Muscle of leg (tissue), 11 donors: Measurements from ENCODE around the gene RERG. TPM values are rescaled to one million over a fixed set of nuclear protein-coding genes. Genes with fewer than 3 reads are reported as not detected.
A peak's percentile ranks its signal among the peaks of the same experiment; 100 is the strongest.

Experiments used
- DNase-seq: peaks from one replicate; pipeline ENCODE4 v3.0.0; 2013
- H3K27ac ChIP-seq: one replicate; pipeline ENCODE4 v1.5.1; 2013; ENCODE audit warnings: mild to moderate bottlenecking, low read length, control low read depth
- H3K27me3 ChIP-seq: one replicate; pipeline ENCODE4 v1.6.1; 2013; ENCODE audit warnings: low read length; ENCODE audit not compliant: control insufficient read depth, insufficient read depth
- H3K36me3 ChIP-seq: one replicate; pipeline ENCODE4 v1.6.1; 2013; ENCODE audit warnings: low read length; ENCODE audit not compliant: control insufficient read depth, insufficient read depth
- H3K4me1 ChIP-seq: one replicate; pipeline ENCODE4 v1.6.1; 2013; ENCODE audit warnings: low read length; ENCODE audit not compliant: control insufficient read depth, insufficient read depth
- H3K4me3 ChIP-seq: one replicate; pipeline ENCODE4 v1.5.1; 2013; ENCODE audit warnings: low read length, control low read depth
- H3K9me3 ChIP-seq: replicated peaks from 2 replicates; pipeline ENCODE4 v1.6.1; 2013; ENCODE audit warnings: low read depth, low read length; ENCODE audit not compliant: control insufficient read depth
- WGBS: methylation state at CpG from one replicate; pipeline ENCODE4 v1.1.5; 2013; ENCODE audit warnings: missing lambda C conversion rate; ENCODE audit not compliant: insufficient coverage; 5-methylcytosine and 5-hydroxymethylcytosine counted together
- polyA plus RNA-seq, 8 donors: library from polyadenylated mRNA; unstranded; fragments of 120-200 nt; gene quantifications; one replicate each; pipeline versions ENCODE4 v1.2.1 to v1.2.3, GENCODE V29; 2013; ENCODE audit warnings: inconsistent platforms in 1 of 8, low replicate concordance in 1 of 8; ENCODE audit not compliant: insufficient read length in 8 of 8, insufficient read depth in 1 of 8
- total RNA-seq: library from RNA; stranded (reverse); fragments of 120-200 nt; gene quantifications from one replicate; pipeline ENCODE4 v1.2.4, GENCODE V29; 2013

Gene RERG
- total and polyA plus RNA-seq, 9 donors, result 3.8 to 8.1 (median 5.4) TPM

DNA sequence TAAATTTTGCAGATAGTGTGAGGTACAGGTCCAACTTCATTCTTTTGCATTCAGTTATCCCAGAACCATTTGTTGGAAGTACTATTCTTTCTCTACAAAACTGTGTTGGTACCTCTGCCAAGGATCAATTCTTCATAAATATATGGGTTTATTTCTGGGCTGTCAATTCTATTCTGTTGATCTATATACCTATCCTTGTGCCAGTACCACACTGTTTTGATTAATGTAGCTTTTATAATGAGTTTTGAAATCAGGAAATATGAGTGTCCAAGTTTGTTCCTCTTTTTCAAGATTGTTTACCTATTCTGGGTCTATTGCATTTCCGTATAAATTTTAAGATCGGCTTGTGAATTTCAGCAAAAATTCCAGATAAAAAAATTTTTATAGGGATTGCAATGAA is 48.1 kb downstream of the RERG start:
- no peak for DNase-seq
- whole genome bisulfite sequencing, result no CpG with 5 or more reads among the region's 2 CpGs
- H3K27ac ChIP-seq, result no peak overlapping the region
- no peaks in the 10 kb centered on the region for H3K9me3 ChIP-seq
- no peak overlapping the region for H3K4me3 ChIP-seq
- no peaks in the 10 kb centered on the region for H3K27me3 ChIP-seq
- no peaks in the 10 kb centered on the region for H3K4me1 ChIP-seq
- no peaks in the 10 kb centered on the region for H3K36me3 ChIP-seq

- H3K4me1 ChIP-seq, result no peaks in the 10 kb centered on the region
- H3K27ac ChIP-seq, result no peak overlapping the region
- no peaks in the 10 kb centered on the region for H3K36me3 ChIP-seq
- no peaks in the 10 kb centered on the region for H3K27me3 ChIP-seq
- DNase-seq, result no peak
- H3K4me3 ChIP-seq, result no peak overlapping the region
- no CpG with 5 or more reads among the region's 3 CpGs for WGBS
- H3K9me3 ChIP-seq, result no peaks in the 10 kb centered on the region
These were observed 49.0 kb downstream of the RERG start for GRCh38 chr12:15172060-15172822.

- H3K4me1 ChIP-seq, result no peaks in the 10 kb centered on the region
These were observed 50.1 kb downstream of the RERG start for GRCh38 chr12:15171012-15171655.

GRCh38 chr12:15168026-15168678 is 53.1 kb downstream of the RERG start:
- no peaks in the 10 kb centered on the region for H3K36me3 ChIP-seq
- H3K4me3 ChIP-seq, result no peak overlapping the region
- no peaks in the 10 kb centered on the region for H3K9me3 ChIP-seq
- H3K4me1 ChIP-seq, result peaks cover 3% of the 10 kb centered on the region
- 88% methylated on average over 4 of the region's 5 CpGs for WGBS
- H3K27me3 ChIP-seq, result no peaks in the 10 kb centered on the region
- DNase-seq, result no peak
- H3K27ac ChIP-seq, result no peak overlapping the region

More at GRCh38 chr12:15171012-15171655, 50.1 kb downstream of the RERG start:
- Histone ChIP-seq H3K4me3 (no peak overlapping the region), H3K27me3 (no peaks in the 10 kb centered on the region), H3K9me3 (no peaks in the 10 kb centered on the region), H3K27ac (no peak overlapping the region), H3K36me3 (no peaks in the 10 kb centered on the region)
- WGBS, result 100% methylated on average over 1 of the region's 6 CpGs
- no peak for DNase-seq

- peak overlapping the region; percentile 45 for H3K27ac ChIP-seq
- peak; percentile 76 for DNase-seq
These were observed 56.1 kb downstream of the RERG start for GRCh38 chr12:15165012-15165659.

GRCh38 chr12:15163030-15163976 is 57.9 kb downstream of the RERG start:
- Histone ChIP-seq H3K9me3 (no peaks in the 10 kb centered on the region), H3K27me3 (no peaks in the 10 kb centered on the region), H3K4me3 (no peak overlapping the region), H3K36me3 (no peaks in the 10 kb centered on the region), H3K4me1 (peaks cover 3% of the 10 kb centered on the region), H3K27ac (no peak overlapping the region)
- DNase-seq, result no peak
- WGBS, result 89% methylated on average over 5 of the region's 11 CpGs

More at GRCh38 chr12:15165012-15165659, 56.1 kb downstream of the RERG start:
- H3K4me1 ChIP-seq, result peaks cover 3% of the 10 kb centered on the region
- no peaks in the 10 kb centered on the region for H3K27me3 ChIP-seq
- no peak overlapping the region for H3K4me3 ChIP-seq
- no peaks in the 10 kb centered on the region for H3K36me3 ChIP-seq
- WGBS, result 47% methylated on average over 6 of the region's 6 CpGs
- no peaks in the 10 kb centered on the region for H3K9me3 ChIP-seq

- WGBS, result no CpG with 5 or more reads among the region's 3 CpGs
- no peak for DNase-seq
- no peaks in the 10 kb centered on the region for H3K4me1 ChIP-seq
- H3K36me3 ChIP-seq, result no peaks in the 10 kb centered on the region
- H3K27me3 ChIP-seq, result no peaks in the 10 kb centered on the region
- H3K4me3 ChIP-seq, result no peak overlapping the region
- H3K9me3 ChIP-seq, result no peaks in the 10 kb centered on the region
- H3K27ac ChIP-seq, result no peak overlapping the region
These were observed 63.1 kb downstream of the RERG start for GRCh38 chr12:15158083-15158482.

DNA sequence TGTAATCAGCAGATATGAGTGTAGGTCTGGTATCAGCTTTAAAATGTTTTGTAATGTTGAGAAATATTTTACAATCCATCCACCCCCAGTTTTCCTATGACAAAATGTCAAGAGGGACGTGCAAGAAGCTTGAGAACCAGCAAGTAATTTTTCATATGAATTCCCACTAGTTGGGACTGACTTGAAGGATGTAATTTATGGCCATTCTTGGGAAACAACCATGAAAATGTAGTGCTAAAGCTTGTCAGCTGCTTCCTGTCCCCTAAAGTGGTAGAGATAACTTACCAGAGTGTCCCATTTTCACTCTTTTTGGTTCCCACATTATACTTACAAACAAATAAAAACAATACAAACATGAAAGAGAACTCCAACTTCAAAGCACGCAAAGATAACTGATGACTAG is 63.9 kb downstream of the RERG start:
- no peaks in the 10 kb centered on the region for H3K9me3 ChIP-seq
- DNase-seq, result peak; percentile 60
- H3K4me3 ChIP-seq, result no peak overlapping the region
- H3K36me3 ChIP-seq, result no peaks in the 10 kb centered on the region
- H3K4me1 ChIP-seq, result no peaks in the 10 kb centered on the region
- no peaks in the 10 kb centered on the region for H3K27me3 ChIP-seq
- no CpG with 5 or more reads among the region's 2 CpGs for WGBS
- peak overlapping the region; percentile 60 for H3K27ac ChIP-seq

DNA sequence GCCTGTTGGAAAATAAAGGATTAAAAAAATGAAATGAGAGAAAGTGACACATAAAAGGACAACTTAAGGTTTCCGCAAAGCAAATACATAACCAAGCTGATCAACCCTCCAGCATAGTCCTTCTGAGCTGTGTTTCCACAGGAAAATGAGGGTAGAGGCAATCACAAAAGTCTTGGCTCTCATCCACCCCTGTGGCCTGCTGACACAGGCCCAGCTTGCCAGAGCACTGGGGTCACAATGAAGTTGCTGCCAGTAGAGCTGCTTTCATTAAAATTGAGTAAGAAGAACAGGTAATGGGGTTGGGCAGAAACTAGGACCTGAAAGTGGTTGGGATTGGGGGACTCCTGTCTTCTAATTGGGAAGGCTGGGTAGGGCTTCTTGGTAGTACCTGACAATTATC is 65.9 kb downstream of the RERG start:
- no CpG with 5 or more reads among the region's 1 CpG for WGBS
- Histone ChIP-seq H3K27ac (no peak overlapping the region), H3K4me1 (no peaks in the 10 kb centered on the region), H3K36me3 (no peaks in the 10 kb centered on the region), H3K27me3 (no peaks in the 10 kb centered on the region), H3K9me3 (no peaks in the 10 kb centered on the region), H3K4me3 (no peak overlapping the region)
- DNase-seq, result no peak
